Stomach (tissue), 9 donors: ENCODE data around the gene PFKFB2. TPM values are rescaled to one million over a fixed set of nuclear protein-coding genes. Genes with fewer than 3 reads are reported as not detected.

Experiments used
- DNase-seq, 2 donors: peaks; one replicate each; pipeline versions ENCODE4 v3.0.0 to v3.0.0-alpha.2; 2013 to 2019
- H3K27ac ChIP-seq, 5 donors: fragments of 200-600 bp in 4 of 5; sonication (generic) in 4 of 5; one replicate each; pipeline ENCODE4 v1.5.1; 2013 to 2019; ENCODE audit warnings: mild to moderate bottlenecking in 1 of 5, moderate library complexity in 1 of 5
- H3K27me3 ChIP-seq, 3 donors: fragments of 200-600 bp; sonication (generic); one replicate each; pipeline ENCODE4 v1.5.1; 2017 to 2019; ENCODE audit warnings: mixed run types in 1 of 3
- H3K36me3 ChIP-seq, 4 donors: fragments of 200-600 bp; sonication (generic); 1 replicate in 3 of 4; 2 replicates in 1 of 4; pipeline ENCODE4 v1.5.1; 2016 to 2019
- H3K4me1 ChIP-seq, 4 donors: fragments of 200-600 bp; sonication (generic); one replicate each; pipeline ENCODE4 v1.5.1; 2016 to 2019
- H3K4me3 ChIP-seq, 4 donors: fragments of 200-600 bp; sonication (generic) in 3 of 4; one replicate each; pipeline ENCODE4 v1.5.1; 2016 to 2019; ENCODE audit warnings: mild to moderate bottlenecking in 1 of 4
- H3K9me3 ChIP-seq, 4 donors: fragments of 200-600 bp; sonication (generic); one replicate each; pipeline ENCODE4 v1.5.1; 2016 to 2019
- CTCF ChIP-seq, 7 experiments: fragments of 450-650 bp in 4 of 7; fragments of 200-600 bp in 3 of 7; sonication (generic) in 3 of 7; IDR thresholded peaks; one replicate each; pipeline ENCODE4 v1.5.1; 2016 to 2019; ENCODE audit warnings: antibody characterized with exemption in 7 of 7, control low read depth in 2 of 7, mild to moderate bottlenecking in 1 of 7
- EP300 ChIP-seq: sonication (generic); formaldehyde crosslinking; IDR thresholded peaks from one replicate; pipeline ENCODE4 v1.6.1; 2017; ENCODE audit warnings: antibody characterized with exemption
- POLR2A ChIP-seq, 4 donors: fragments of 450-650 bp; IDR thresholded peaks; one replicate each; pipeline ENCODE4 v1.6.1; 2016; ENCODE audit warnings: antibody characterized with exemption in 4 of 4, control low read depth in 2 of 4, mild to moderate bottlenecking in 1 of 4, moderate library complexity in 1 of 4
- POLR2AphosphoS5 ChIP-seq, 3 donors: sonication (generic); formaldehyde crosslinking; IDR thresholded peaks; one replicate each; pipeline ENCODE4 v1.6.1; 2016; ENCODE audit warnings: antibody characterized with exemption in 3 of 3
- intact Hi-C: fragments of 100-400 bp; cut with DNase I; formaldehyde crosslinking; loops from one replicate; pipeline ENCODE4 v1.15.1; 2023; ENCODE audit warnings: low total_unique reads
- polyA plus RNA-seq, 3 donors: library from polyadenylated mRNA; stranded (reverse); fragments of 200-250 nt; gene quantifications; one replicate each; pipeline ENCODE4 v1.2.3, GENCODE V29; 2013
- total RNA-seq, 5 donors: library from RNA; depleted of rRNA; stranded (reverse); fragments of >200 nt; gene quantifications; one replicate each; pipeline versions ENCODE4 v1.1.0 to v1.2.3, GENCODE V29; 2014 to 2016
- donor health status: healthy with polysubstance abuse.
- donor health status: Bipolar disorder and iron deficiency.
- donor health status: healthy.

The PFKFB2 gene
- total and polyA plus RNA-seq, 8 donors: 2.3 to 97.3 (median 15.4) TPM

- Histone ChIP-seq H3K4me1 (no peaks in the 10 kb centered on the region), H3K27ac (no peak overlapping the region), H3K4me3 (no peak overlapping the region), H3K36me3 (peaks cover 0 to 15% (median 0%) of the 10 kb centered on the region in 4 donors), H3K9me3 (peaks cover 5 to 37% (median 27%) of the 10 kb centered on the region in 4 donors), H3K27me3 (no peaks in the 10 kb centered on the region)
- DNase-seq: no peak
- intact Hi-C loops: no loop called here
- TF ChIP-seq POLR2A (IDR thresholded peaks at IDR 0.05) (no peak), POLR2AphosphoS5 (IDR thresholded peaks at IDR 0.05) (no peak), EP300 (no peak), CTCF (IDR thresholded peaks at IDR 0.05) (no peak)
Measured at GRCh38 chr1:207128336-207128921, 75.4 kb downstream of the PFKFB2 start.

- intact Hi-C loops: no loop called here
- DNase-seq: no peak
- TF ChIP-seq POLR2A (IDR thresholded peaks at IDR 0.05): no peak
- no peak for TF ChIP-seq EP300
- no peak for TF ChIP-seq POLR2AphosphoS5 (IDR thresholded peaks at IDR 0.05)
- no peak for TF ChIP-seq CTCF (IDR thresholded peaks at IDR 0.05)
- Histone ChIP-seq H3K27me3 (no peaks in the 10 kb centered on the region), H3K27ac (no peak overlapping the region), H3K36me3 (peaks cover 0 to 15% (median 0%) of the 10 kb centered on the region in 4 donors), H3K9me3 (peaks cover 5 to 37% (median 27%) of the 10 kb centered on the region in 4 donors), H3K4me3 (no peak overlapping the region), H3K4me1 (no peaks in the 10 kb centered on the region)
Measured at GRCh38 chr1:207129053-207129452, 76.0 kb downstream of the PFKFB2 start.

Other genes starting within 250 kb of the PFKFB2 start
- gene IL20, start 187.7 kb upstream of the PFKFB2 start, total RNA-seq: not detected
- gene IL20, start 187.7 kb upstream of the PFKFB2 start, polyA plus RNA-seq: under 1 TPM in 1 of 3 donors, not detected in 2; 0.13 TPM
- gene IL24, start 155.8 kb upstream of the PFKFB2 start, total RNA-seq: not detected
- gene IL24, start 155.8 kb upstream of the PFKFB2 start, polyA plus RNA-seq: under 1 TPM in 1 of 3 donors, not detected in 2; 1.00 TPM
- 1 to 10 TPM in 3 of 5 donors, not detected in 2; 4.5 to 6.6 (median 5.2) TPM for gene FCMR, start 131.3 kb upstream of the PFKFB2 start, total RNA-seq
- 1 to 10 TPM; 3.3 to 6.7 (median 3.7) TPM for gene FCMR, start 131.3 kb upstream of the PFKFB2 start, polyA plus RNA-seq
- 1,000 to 10,000 TPM in 2 of 5 donors, 100 to 1,000 TPM in 2, 10 to 100 TPM in 1; 72.7 to 3,112 (median 316) TPM for gene PIGR, start 106.8 kb upstream of the PFKFB2 start, total RNA-seq
- gene PIGR, start 106.8 kb upstream of the PFKFB2 start, polyA plus RNA-seq: 100 to 1,000 TPM in 2 of 3 donors, 1 to 10 TPM in 1; 6.3 to 176 (median 150) TPM
- gene FCAMR, start 82.8 kb upstream of the PFKFB2 start, total RNA-seq: under 1 TPM in 2 of 5 donors, not detected in 3; 0.37 to 0.58 TPM
- under 1 TPM in 1 of 3 donors, not detected in 2; 0.30 TPM for gene FCAMR, start 82.8 kb upstream of the PFKFB2 start, polyA plus RNA-seq
- gene C1orf116, start 20.5 kb upstream of the PFKFB2 start, total RNA-seq: 10 to 100 TPM; 18.0 to 91.7 (median 59.5) TPM
- 10 to 100 TPM; 17.1 to 50.4 (median 29.7) TPM for gene C1orf116, start 20.5 kb upstream of the PFKFB2 start, polyA plus RNA-seq
- gene YOD1, start 2.1 kb upstream of the PFKFB2 start, total RNA-seq: 10 to 100 TPM in 2 of 5 donors, 1 to 10 TPM in 3; 2.3 to 47.9 (median 9.4) TPM
- gene YOD1, start 2.1 kb upstream of the PFKFB2 start, polyA plus RNA-seq: 1 to 10 TPM; 1.5 to 3.2 (median 1.5) TPM
- gene C4BPB, start 35.6 kb downstream of the PFKFB2 start, total RNA-seq: 1 to 10 TPM in 2 of 5 donors, not detected in 3; 3.5 to 6.2 TPM
- 10 to 100 TPM in 2 of 3 donors, 1 to 10 TPM in 1; 8.5 to 18.9 (median 14.8) TPM for gene C4BPB, start 35.6 kb downstream of the PFKFB2 start, polyA plus RNA-seq
- 10 to 100 TPM in 1 of 5 donors, not detected in 4; 24.6 TPM for gene C4BPA, start 51.0 kb downstream of the PFKFB2 start, total RNA-seq
- gene C4BPA, start 51.0 kb downstream of the PFKFB2 start, polyA plus RNA-seq: 1 to 10 TPM in 2 of 3 donors, not detected in 1; 1.2 to 2.5 TPM